ENCODE data around the gene AGBL4.

DNA sequence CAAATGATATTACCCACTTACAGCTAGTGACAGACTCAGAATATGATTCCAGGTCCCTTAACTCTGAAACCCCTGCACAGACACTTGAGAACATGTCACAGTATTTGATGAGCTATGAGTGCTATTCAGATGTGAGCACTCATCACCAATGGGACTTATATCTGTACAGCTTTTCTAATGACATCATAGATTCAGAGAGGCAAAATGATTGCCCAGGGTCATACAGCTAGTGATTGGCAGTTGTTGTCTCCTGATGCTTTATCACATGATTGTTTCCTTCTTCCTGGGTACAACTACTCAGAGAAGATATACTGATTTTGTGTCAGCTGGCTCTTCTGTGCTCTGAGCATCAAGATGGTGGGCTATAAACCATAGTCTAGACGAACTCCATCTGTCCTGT is 819.0 kb downstream of the AGBL4 start:
- TF ChIP-seq CTCF (IDR thresholded peaks at IDR 0.05): no peak
- TF ChIP-seq ZFX (IDR thresholded peaks at IDR 0.05; ENCODE audit: borderline replicate concordance): no peak

Measured in 22Rv1 (cell line).